ENCODE measurements around the gene STOML2. TPM values are rescaled to one million over a fixed set of nuclear protein-coding genes. Genes with fewer than 3 reads are reported as not detected.

The STOML2 gene
- total and polyA plus RNA-seq, 2 donors (not counting 1 experiment from before 2014, with no cell fraction given) = 58.9 to 64.6 TPM

DNA sequence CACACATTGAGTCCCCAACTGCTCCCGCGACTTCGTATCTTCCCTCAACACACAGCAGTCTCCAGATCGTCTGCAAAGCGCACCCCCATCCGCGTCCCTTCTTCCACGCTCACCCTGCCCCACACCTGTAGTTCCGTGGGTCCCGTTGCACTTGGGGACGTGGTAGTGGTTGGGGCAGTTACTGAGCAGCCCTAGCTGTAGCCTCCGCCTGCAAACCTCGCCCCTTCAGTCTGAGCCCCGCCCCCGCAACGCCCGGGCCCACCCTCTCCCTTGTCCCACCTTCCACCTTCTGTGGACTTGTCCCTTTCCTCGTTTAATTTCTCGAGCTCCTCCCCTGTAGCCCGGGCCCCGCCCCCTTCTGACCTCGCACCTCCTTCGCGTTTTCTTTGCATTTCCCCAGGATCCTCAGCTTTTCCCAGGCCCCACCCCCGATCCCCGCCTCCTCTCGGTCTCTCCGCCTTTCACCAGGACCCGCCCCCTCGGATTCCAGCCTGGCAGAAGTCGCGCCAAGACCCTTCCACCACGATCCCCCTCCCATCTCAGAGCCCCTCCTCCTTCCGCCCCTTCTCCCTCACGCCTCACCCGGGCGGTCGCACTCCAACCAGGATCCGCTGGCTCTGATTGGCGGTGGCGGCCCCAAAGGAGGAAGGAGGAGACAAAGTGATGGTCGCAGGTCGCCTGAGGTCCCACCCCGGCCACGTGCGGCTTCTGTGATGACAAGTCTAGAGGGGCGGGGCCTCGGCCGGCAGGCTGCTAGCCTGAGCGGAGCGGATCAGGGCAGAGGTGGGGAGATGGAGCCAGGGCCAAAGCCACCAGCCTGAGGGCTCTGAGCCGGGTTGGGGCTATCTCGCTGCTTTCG is 13.0 kb upstream of the STOML2 start, which contains the start of gene ATOSB:
Gene ATOSB, minus strand, starts transcription at position 183 of the 859 bp plus-strand sequence. CDS start 7,588 bp downstream, outside the sequence.
- Histone ChIP-seq H3K4me1 (ENCODE audit: control insufficient read depth in 2 of 2, insufficient read depth in 2 of 2, low read length in 2 of 2) (peaks cover 36 to 46% of the 10 kb centered on the region in 2 donors), H3K9ac (ENCODE audit: low read length) (peak within 1 kb of the TSS; percentile 88), H3K4me3 (ENCODE audit: control extremely low read depth in 1 of 5, extremely low read depth in 1 of 5, insufficient read depth in 1 of 5, low read depth in 2 of 5, low read length in 4 of 5) (peak within 1 kb of the TSS; percentile 55 to 86 (median 70)), H3K27ac (ENCODE audit: low read length in 2 of 2) (peak within 1 kb of the TSS; percentile 69 to 93), H4K20me1 (ENCODE audit: control insufficient read depth, insufficient read depth, low read length, poor library complexity, severe bottlenecking) (no peaks in the 10 kb centered on the region), H3K36me3 (replicated peaks in 1 of 2; ENCODE audit: control extremely low read depth in 1 of 2, control insufficient read depth in 1 of 2, extremely low read depth in 1 of 2, insufficient read depth in 2 of 2, low read length in 1 of 2) (no peaks in the 10 kb centered on the region), H3K4me2 (replicated peaks; ENCODE audit: low read depth, low read length, poor library complexity, severe bottlenecking) (peak within 1 kb of the TSS; percentile 99), H3K27me3 (replicated peaks in 1 of 4; ENCODE audit: control extremely low read depth in 1 of 4, control insufficient read depth in 3 of 4, insufficient read depth in 4 of 4, low read length in 3 of 4) (no peaks in the 10 kb centered on the region), H3K79me2 (ENCODE audit: control insufficient read depth, insufficient read depth, low read length) (peaks cover 4% of the 10 kb centered on the region), H3K9me3 (ENCODE audit: control extremely low read depth in 1 of 3, control insufficient read depth in 2 of 3, insufficient read depth in 1 of 3, low read length in 2 of 3) (no peaks in the 10 kb centered on the region), H2AFZ (ENCODE audit: insufficient read depth, low read depth, low read length, poor library complexity, severe bottlenecking) (peak within 1 kb of the TSS; percentile 98)
- CTCF ChIA-PET = interaction anchor here (0.7 to 3.3 kb wide), 12 partner anchors 12 to 739 kb away, joined by 3 to 42 read pairs (median 6); partner anchors contain the start of genes FANCG, MYORG, PIGO and STOML2
- intact Hi-C loops (cut with micrococcal nuclease) = loop anchor here (1.0 to 10.0 kb wide), 14 partner anchors 13 to 919 kb away; partner anchors contain the start of genes CCDC107, DNAJB5, FAM221B and FANCG
- peak within 1 kb of the TSS; percentile 97 for H3K27ac Mint-ChIP-seq
- peaks cover 51% of the 10 kb centered on the region for H3K4me1 Mint-ChIP-seq
- DNase-seq (peak; percentile 96), ATAC-seq (ENCODE audit: low read depth) (peak; percentile 65)
- H3K27me3 Mint-ChIP-seq = peaks cover 2% of the 10 kb centered on the region
- WGBS (ENCODE audit: insufficient coverage) = 0% methylated on average over 40 of the region's 54 CpGs
- POLR2A ChIA-PET = interaction anchor here (0.6 to 1.7 kb wide), 5 partner anchors 12 to 245 kb away, joined by 3 to 9 read pairs (median 3); partner anchors contain the start of genes FANCG, STOML2 and VCP
- H3K9me3 Mint-ChIP-seq (ENCODE audit: insufficient read depth) = no peaks in the 10 kb centered on the region
- H3K4me3 Mint-ChIP-seq = peak within 1 kb of the TSS; percentile 98
- TF ChIP-seq, protein P1, sequence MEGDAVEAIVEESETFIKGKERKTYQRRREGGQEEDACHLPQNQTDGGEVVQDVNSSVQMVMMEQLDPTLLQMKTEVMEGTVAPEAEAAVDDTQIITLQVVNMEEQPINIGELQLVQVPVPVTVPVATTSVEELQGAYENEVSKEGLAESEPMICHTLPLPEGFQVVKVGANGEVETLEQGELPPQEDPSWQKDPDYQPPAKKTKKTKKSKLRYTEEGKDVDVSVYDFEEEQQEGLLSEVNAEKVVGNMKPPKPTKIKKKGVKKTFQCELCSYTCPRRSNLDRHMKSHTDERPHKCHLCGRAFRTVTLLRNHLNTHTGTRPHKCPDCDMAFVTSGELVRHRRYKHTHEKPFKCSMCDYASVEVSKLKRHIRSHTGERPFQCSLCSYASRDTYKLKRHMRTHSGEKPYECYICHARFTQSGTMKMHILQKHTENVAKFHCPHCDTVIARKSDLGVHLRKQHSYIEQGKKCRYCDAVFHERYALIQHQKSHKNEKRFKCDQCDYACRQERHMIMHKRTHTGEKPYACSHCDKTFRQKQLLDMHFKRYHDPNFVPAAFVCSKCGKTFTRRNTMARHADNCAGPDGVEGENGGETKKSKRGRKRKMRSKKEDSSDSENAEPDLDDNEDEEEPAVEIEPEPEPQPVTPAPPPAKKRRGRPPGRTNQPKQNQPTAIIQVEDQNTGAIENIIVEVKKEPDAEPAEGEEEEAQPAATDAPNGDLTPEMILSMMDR (IDR thresholded peaks at IDR 0.05) = no peak
- TF ChIP-seq EZH2 (IDR thresholded peaks at IDR 0.05; ENCODE audit: borderline replicate concordance, insufficient read depth, low read depth, low read length, poor library complexity, severe bottlenecking) = no peak
